Endothelial cell of umbilical vein (primary cell): ENCODE data around the gene SPIRE2. TPM values are rescaled to one million over a fixed set of nuclear protein-coding genes. Genes with fewer than 3 reads are reported as not detected.

ENCODE experiments used
- BruUV-seq: library from RNA; stranded (reverse); fragments of 400-500 nt; replicated peaks from 2 replicates; lab custom pipeline; 2021; lab: Mats Ljungman, UMichigan
- CTCF ChIA-PET: fragments of 300-600, 350-600 bp; sonication (Branson Sonifier 250); formaldehyde crosslinking; loops from one replicate; lab custom pipeline; 2021; ENCODE audit warnings: antibody characterized with exemption, inconsistent platforms; lab: Charles Lee
- POLR2A ChIA-PET: fragments of 300-600, 350-600 bp; sonication (Branson Sonifier 250); formaldehyde crosslinking; loops from one replicate; lab custom pipeline; 2021; ENCODE audit warnings: antibody characterized with exemption, inconsistent platforms; lab: Charles Lee
- DNase-seq: peaks from one replicate; pipeline ENCODE4 v3.0.0-alpha.2; 2011; ENCODE audit warnings: low read depth, low spot score
- FAIRE-seq: peaks from 2 replicates; lab custom pipeline; 2011; peaks lifted over from hg19 to GRCh38; lab: Jason Lieb, UNC
- H2AFZ ChIP-seq: 2 replicates; pipeline ENCODE4 v1.6.0; 2012; ENCODE audit warnings: low read depth, low read length, control low read depth, inconsistent platforms
- H3K27ac ChIP-seq: 2 replicates; pipeline ENCODE4 v1.5.1; 2011; ENCODE audit warnings: low read depth, mild to moderate bottlenecking, control low read depth, low read length, moderate library complexity; ENCODE audit not compliant: insufficient read depth
- H3K27me3 ChIP-seq, 2 experiments: 2 replicates each; pipeline versions ENCODE4 v1.6.0 to v1.6.1; 2011; ENCODE audit warnings: low read length in 2 of 2, mixed read lengths in 1 of 2; ENCODE audit not compliant: control insufficient read depth in 2 of 2, insufficient read depth in 2 of 2
- H3K36me3 ChIP-seq, 2 experiments: 2 replicates in 1 of 2; 3 replicates in 1 of 2; pipeline ENCODE4 v1.5.1; 2011; ENCODE audit warnings: low read length in 2 of 2, mild to moderate bottlenecking in 1 of 2, moderate library complexity in 1 of 2; ENCODE audit not compliant: control insufficient read depth in 2 of 2, insufficient read depth in 2 of 2; ENCODE audit errors: extremely low read depth in 1 of 2
- H3K4me1 ChIP-seq: 3 replicates; pipeline ENCODE4 v1.5.1; 2011; ENCODE audit warnings: mild to moderate bottlenecking, low read length; ENCODE audit not compliant: control insufficient read depth, insufficient read depth; ENCODE audit errors: extremely low read depth
- H3K4me2 ChIP-seq: 2 replicates; pipeline ENCODE4 v1.6.1; 2011; ENCODE audit warnings: low read length, control low read depth, mixed read lengths; ENCODE audit not compliant: insufficient read depth
- H3K4me3 ChIP-seq, 3 experiments: fragments of 200-600 bp in 1 of 3; sonication (generic), shearing (Covaris generic) in 1 of 3; replicated peaks in 1 of 3; 2 replicates each; pipeline ENCODE4 v1.5.1; 2011 to 2016; ENCODE audit warnings: control low read depth in 3 of 3, low read length in 3 of 3, mild to moderate bottlenecking in 2 of 3, inconsistent platforms in 1 of 3, low read depth in 1 of 3, moderate library complexity in 1 of 3; ENCODE audit not compliant: insufficient read depth in 1 of 3
- H3K79me2 ChIP-seq: 2 replicates; pipeline ENCODE4 v1.6.0; 2012; ENCODE audit warnings: low read length, inconsistent platforms; ENCODE audit not compliant: control insufficient read depth, insufficient read depth
- H3K9ac ChIP-seq: replicated peaks from 2 replicates; pipeline ENCODE3; 2011; ENCODE audit warnings: low read length, control low read depth; ENCODE audit not compliant: insufficient read depth; ENCODE audit errors: extremely low read depth
- H3K9me1 ChIP-seq: replicated peaks from 3 replicates; pipeline ENCODE4 v1.6.0; 2011; ENCODE audit warnings: mild to moderate bottlenecking, low read length; ENCODE audit not compliant: control insufficient read depth, insufficient read depth; ENCODE audit errors: extremely low read depth
- H3K9me3 ChIP-seq: replicated peaks from 2 replicates; pipeline ENCODE4 v1.5.1; 2012; ENCODE audit warnings: low read length, inconsistent platforms; ENCODE audit not compliant: control insufficient read depth, insufficient read depth
- H4K20me1 ChIP-seq: replicated peaks from 2 replicates; pipeline ENCODE3; 2011; ENCODE audit warnings: mild to moderate bottlenecking, low read length; ENCODE audit not compliant: control insufficient read depth, insufficient read depth; ENCODE audit errors: extremely low read depth
- EZH2 ChIP-seq: IDR thresholded peaks from 2 replicates; pipeline ENCODE4 v1.6.1; 2012; ENCODE audit warnings: borderline replicate concordance, low read depth, mild to moderate bottlenecking, moderate library complexity, low read length, inconsistent platforms; ENCODE audit not compliant: severe bottlenecking
- FOS ChIP-seq: IDR thresholded peaks from 2 replicates; pipeline ENCODE4 v1.6.1; 2011; ENCODE audit warnings: mild to moderate bottlenecking, low read length, moderate library complexity, borderline replicate concordance; ENCODE audit not compliant: insufficient read depth
- GATA2 ChIP-seq: IDR thresholded peaks from 2 replicates; pipeline ENCODE4 v1.7.0; 2011; ENCODE audit warnings: low read depth, mild to moderate bottlenecking, moderate library complexity, mixed read lengths, low read length; ENCODE audit not compliant: insufficient read length, insufficient read depth
- JUN ChIP-seq: IDR thresholded peaks from 2 replicates; pipeline ENCODE4 v1.6.1; 2011; ENCODE audit warnings: borderline replicate concordance, low read depth; ENCODE audit not compliant: insufficient read length, insufficient read depth
- MYC ChIP-seq: IDR thresholded peaks from one replicate; pipeline ENCODE4 v1.6.1; 2011; ENCODE audit warnings: mild to moderate bottlenecking, low read depth, low read length
- POLR2A ChIP-seq: IDR thresholded peaks from 2 replicates; pipeline ENCODE4 v1.6.1; 2012; ENCODE audit warnings: low read depth, mild to moderate bottlenecking, control low read depth, low read length
- POLR2AphosphoS5 ChIP-seq: IDR thresholded peaks from 2 replicates; pipeline ENCODE4 v1.6.1; 2012; ENCODE audit warnings: low read depth, mild to moderate bottlenecking, control low read depth, low read length, moderate library complexity; ENCODE audit not compliant: insufficient read depth
- dilution Hi-C: fragments of 300-500 bp; cut with MboI; formaldehyde crosslinking; loops from one replicate; pipeline ENCODE4 v1.15.0; 2019; ENCODE audit warnings: low sequenced_read_pairs; ENCODE audit not compliant: extremely low pct_ligation_motif_present
- intact Hi-C: fragments of 100-400 bp; cut with micrococcal nuclease; formaldehyde crosslinking; loops from one replicate; pipeline ENCODE4 v1.10.0; 2022
- polyA plus RNA-seq, 4 experiments: library from polyadenylated mRNA; depleted of rRNA in 3 of 4; stranded (reverse) in 3 of 4; unstranded in 1 of 4; fragments of >200 nt; gene quantifications; 2 replicates each; pipeline versions ENCODE4 v1.2.1 to v1.2.3, GENCODE V29; 2011 to 2012; ENCODE audit warnings: missing spikeins in 1 of 4
- total RNA-seq: library from RNA; stranded (reverse); gene quantifications from 2 replicates; pipeline ENCODE4 v1.2.3, GENCODE V29; 2021
- TF ChIP-seq, protein P1 (sequence below): IDR thresholded peaks from 2 replicates; pipeline ENCODE4 v1.6.1; 2011; ENCODE audit not compliant: insufficient read depth, insufficient read length
- TF ChIP-seq, protein P2 (sequence below), 2 donors: IDR thresholded peaks; 1 replicate in 1 of 2; 2 replicates in 1 of 2; pipeline ENCODE4 v1.5.1; 2011; ENCODE audit warnings: low read length in 2 of 2, mild to moderate bottlenecking in 2 of 2, moderate library complexity in 2 of 2, control low read depth in 1 of 2, inconsistent platforms in 1 of 2, low read depth in 1 of 2; ENCODE audit not compliant: insufficient read depth in 1 of 2; ENCODE audit errors: extremely low read depth in 1 of 2

SPIRE2 gene
- total and polyA plus RNA-seq, 2 donors (not counting 3 experiments of a cell fraction or from before 2014, with no cell fraction given), result 1.2 to 3.1 TPM

DNA sequence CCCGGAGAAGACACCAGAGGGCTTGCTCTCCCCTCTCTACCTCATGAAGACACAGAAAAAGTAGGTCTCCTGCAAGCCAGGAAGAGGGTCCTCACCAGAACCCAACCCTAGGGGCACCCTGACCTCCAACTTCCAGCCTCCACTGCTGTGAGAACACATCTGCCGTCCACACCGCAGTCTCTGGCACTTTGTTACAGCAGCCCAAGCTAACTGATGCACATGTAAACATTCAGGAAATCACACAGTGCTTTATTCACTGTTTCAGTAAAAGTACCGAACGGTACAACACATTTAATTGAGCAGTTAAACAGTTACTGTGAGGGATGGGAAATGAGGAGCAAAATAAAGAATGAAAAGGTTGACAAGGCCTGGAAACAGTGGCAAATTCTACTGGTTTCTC lies 30.1 kb upstream of the SPIRE2 start:
- Histone ChIP-seq H3K9ac (no peak overlapping the region), H3K27me3 (no peaks in the 10 kb centered on the region), H3K9me1 (no peaks in the 10 kb centered on the region), H3K4me3 (no peak overlapping the region), H3K79me2 (no peaks in the 10 kb centered on the region), H2AFZ (no peak overlapping the region), H3K4me2 (no peak overlapping the region), H3K4me1 (no peaks in the 10 kb centered on the region), H3K36me3 (peaks cover 0 to 11% of the 10 kb centered on the region in 2 experiments), H4K20me1 (no peaks in the 10 kb centered on the region), H3K9me3 (no peaks in the 10 kb centered on the region), H3K27ac (no peak overlapping the region)
- ChIA-PET POLR2A (no interaction called here), CTCF (no interaction called here)
- TF ChIP-seq JUN (no peak), POLR2A (no peak), EZH2 (no peak), MYC (no peak), GATA2 (no peak), FOS (no peak), POLR2AphosphoS5 (no peak)
- TF ChIP-seq, protein P1, sequence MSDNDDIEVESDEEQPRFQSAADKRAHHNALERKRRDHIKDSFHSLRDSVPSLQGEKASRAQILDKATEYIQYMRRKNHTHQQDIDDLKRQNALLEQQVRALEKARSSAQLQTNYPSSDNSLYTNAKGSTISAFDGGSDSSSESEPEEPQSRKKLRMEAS, result no peak
- TF ChIP-seq, protein P2, sequence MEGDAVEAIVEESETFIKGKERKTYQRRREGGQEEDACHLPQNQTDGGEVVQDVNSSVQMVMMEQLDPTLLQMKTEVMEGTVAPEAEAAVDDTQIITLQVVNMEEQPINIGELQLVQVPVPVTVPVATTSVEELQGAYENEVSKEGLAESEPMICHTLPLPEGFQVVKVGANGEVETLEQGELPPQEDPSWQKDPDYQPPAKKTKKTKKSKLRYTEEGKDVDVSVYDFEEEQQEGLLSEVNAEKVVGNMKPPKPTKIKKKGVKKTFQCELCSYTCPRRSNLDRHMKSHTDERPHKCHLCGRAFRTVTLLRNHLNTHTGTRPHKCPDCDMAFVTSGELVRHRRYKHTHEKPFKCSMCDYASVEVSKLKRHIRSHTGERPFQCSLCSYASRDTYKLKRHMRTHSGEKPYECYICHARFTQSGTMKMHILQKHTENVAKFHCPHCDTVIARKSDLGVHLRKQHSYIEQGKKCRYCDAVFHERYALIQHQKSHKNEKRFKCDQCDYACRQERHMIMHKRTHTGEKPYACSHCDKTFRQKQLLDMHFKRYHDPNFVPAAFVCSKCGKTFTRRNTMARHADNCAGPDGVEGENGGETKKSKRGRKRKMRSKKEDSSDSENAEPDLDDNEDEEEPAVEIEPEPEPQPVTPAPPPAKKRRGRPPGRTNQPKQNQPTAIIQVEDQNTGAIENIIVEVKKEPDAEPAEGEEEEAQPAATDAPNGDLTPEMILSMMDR (IDR thresholded peaks at IDR 0.05; ENCODE audit: extremely low read depth in 1 of 2, insufficient read depth in 1 of 2, low read depth in 1 of 2, low read length in 2 of 2), result no peak
- dilution Hi-C loops, result no loop called here
- no TSS peak for BruUV-seq
- DNase-seq (no peak), FAIRE-seq (no peak)
- intact Hi-C loops, result no loop called here
